OCI-LY7 (cell line): Measurements from ENCODE around the gene RWDD3. TPM values are rescaled to one million over a fixed set of nuclear protein-coding genes. Genes with fewer than 3 reads are reported as not detected.

Experiments used
- BruUV-seq: library from RNA; stranded (reverse); fragments of 400-500 nt; replicated peaks from 2 replicates; lab custom pipeline; 2021; lab: Mats Ljungman, UMichigan
- CTCF ChIA-PET: fragments of 300-600 bp; sonication (Branson Sonifier 250); formaldehyde crosslinking; loops from one replicate; lab custom pipeline; 2022; ENCODE audit warnings: antibody characterized with exemption; ENCODE audit not compliant: unreplicated experiment; lab: Charles Lee
- POLR2A ChIA-PET: fragments of 300-600 bp; sonication (Branson Sonifier 250); formaldehyde crosslinking; loops from one replicate; lab custom pipeline; 2022; ENCODE audit warnings: antibody characterized with exemption; lab: Charles Lee
- DNase-seq: peaks from one replicate; pipeline ENCODE4 v3.0.0-alpha.2; 2015; ENCODE audit warnings: low spot score
- H2AFZ ChIP-seq: fragments of 200-600 bp; sonication (generic), shearing (Covaris generic); 2 replicates; pipeline ENCODE4 v1.6.1; 2014; ENCODE audit warnings: mild to moderate bottlenecking, antibody characterized with exemption, low read length, moderate library complexity
- H3K27ac ChIP-seq: fragments of 200-600 bp; sonication (generic); 2 replicates; pipeline ENCODE4 v1.5.1; 2014; ENCODE audit warnings: mixed run types, low read depth, mild to moderate bottlenecking, moderate library complexity, low read length, inconsistent platforms; ENCODE audit not compliant: poor library complexity, severe bottlenecking
- H3K36me3 ChIP-seq: fragments of 200-600 bp; sonication (generic); 2 replicates; pipeline ENCODE4 v1.6.1; 2014; ENCODE audit warnings: mild to moderate bottlenecking, antibody characterized with exemption, low read length, moderate library complexity, mixed read lengths; ENCODE audit not compliant: insufficient read depth
- H3K4me1 ChIP-seq: fragments of 200-600 bp; sonication (generic); 2 replicates; pipeline ENCODE4 v1.5.1; 2014; ENCODE audit warnings: mild to moderate bottlenecking, low read length; ENCODE audit not compliant: insufficient read depth, poor library complexity, severe bottlenecking
- H3K4me2 ChIP-seq: fragments of 200-600 bp; sonication (generic); 2 replicates; pipeline ENCODE4 v1.6.1; 2014; ENCODE audit warnings: mild to moderate bottlenecking, low read length
- H3K4me3 ChIP-seq: fragments of 200-600 bp; sonication (generic); 2 replicates; pipeline ENCODE4 v1.5.1; 2014; ENCODE audit warnings: mild to moderate bottlenecking, low read depth, low read length; ENCODE audit not compliant: poor library complexity, severe bottlenecking
- H3K79me2 ChIP-seq: fragments of 200-600 bp; sonication (generic); 2 replicates; pipeline ENCODE4 v1.6.1; 2016; ENCODE audit warnings: low read depth, mild to moderate bottlenecking, low read length, moderate library complexity, mixed read lengths; ENCODE audit not compliant: insufficient read depth
- H3K9me2 ChIP-seq: fragments of 200-600 bp; sonication (generic); 2 replicates; pipeline ENCODE4 v1.6.1; 2016; ENCODE audit warnings: mild to moderate bottlenecking, low read length, mixed read lengths; ENCODE audit not compliant: insufficient read depth
- H3K9me3 ChIP-seq: fragments of 200-600 bp; sonication (generic); 2 replicates; pipeline ENCODE4 v1.6.1; 2014; ENCODE audit warnings: mild to moderate bottlenecking, mixed run types, low read length, mixed read lengths
- H4K20me1 ChIP-seq: fragments of 200-600 bp; sonication (generic); 2 replicates; pipeline ENCODE4 v1.6.1; 2014; ENCODE audit warnings: mild to moderate bottlenecking, antibody characterized with exemption, low read length, moderate library complexity, mixed read lengths; ENCODE audit not compliant: insufficient read depth
- EZH2phosphoT487 ChIP-seq: fragments of 200-600 bp; sonication (generic); IDR thresholded peaks from 2 replicates; pipeline ENCODE4 v1.6.1; 2018; ENCODE audit warnings: low read depth, borderline replicate concordance, mild to moderate bottlenecking, mixed run types, antibody characterized with exemption, low read length, moderate library complexity, mixed read lengths
- intact Hi-C: fragments of 100-400 bp; cut with micrococcal nuclease; formaldehyde crosslinking; loops from one replicate; pipeline ENCODE4 v1.10.0; 2022; ENCODE audit not compliant: unreplicated experiment
- total RNA-seq, 2 experiments: library from RNA; depleted of rRNA in 1 of 2; stranded (reverse); fragments of >200 nt in 1 of 2; shearing (Covaris generic) in 1 of 2; gene quantifications; 2 replicates each; pipeline ENCODE4 v1.2.3, GENCODE V29; 2014 to 2022
- TF ChIP-seq, protein P1 (sequence below): fragments of 200-600 bp; sonication (generic); conservative IDR thresholded peaks from 2 replicates; pipeline ENCODE4 v1.5.1; 2014; ENCODE audit warnings: mild to moderate bottlenecking, antibody characterized with exemption, low read length, moderate library complexity, mixed read lengths

RWDD3 gene
- total RNA-seq, 2 experiments from 2014 or later, result 11.7 to 20.9 TPM

DNA sequence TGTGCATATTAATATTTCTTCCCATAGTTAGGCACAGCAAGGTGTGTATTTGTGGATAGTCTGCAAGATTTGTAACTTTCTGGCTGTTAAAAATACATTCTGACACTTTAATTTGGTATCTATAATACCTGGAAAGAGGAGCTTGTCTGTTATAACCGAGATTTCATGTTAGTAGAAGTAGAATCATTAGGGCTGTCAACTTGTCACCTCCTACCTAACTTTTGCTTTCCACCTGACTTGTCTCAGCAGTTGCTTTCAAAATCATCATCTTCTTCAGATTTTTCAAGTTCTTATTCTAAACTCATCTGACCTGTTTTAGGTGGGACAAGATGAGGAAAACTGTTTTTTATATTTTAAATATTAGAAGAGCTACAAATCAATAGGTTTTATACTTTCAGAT lies 11.0 kb downstream of the RWDD3 start:
- Histone ChIP-seq H2AFZ (no peak overlapping the region), H4K20me1 (no peaks in the 10 kb centered on the region), H3K27ac (no peak overlapping the region), H3K36me3 (peaks cover 69% of the 10 kb centered on the region), H3K4me3 (no peak overlapping the region), H3K79me2 (peaks cover 4% of the 10 kb centered on the region; the same call in 1 of the 2 replicates), H3K4me1 (no peaks in the 10 kb centered on the region), H3K9me3 (0 out of 2 replicates have a peak, but pooled peaks cover 5% of the 10 kb centered on the region), H3K9me2 (no peaks in the 10 kb centered on the region), H3K4me2 (no peak overlapping the region)
- BruUV-seq, result no TSS peak
- POLR2A ChIA-PET, result interaction anchor here (0.7 to 1.6 kb wide), 2 partner anchors 9 to 1951 kb away, joined by 3 to 5 read pairs; no protein-coding TSS in a partner anchor
- CTCF ChIA-PET, result no interaction called here
- DNase-seq, result no peak
- TF ChIP-seq EZH2phosphoT487, result no peak
- TF ChIP-seq, protein P1, sequence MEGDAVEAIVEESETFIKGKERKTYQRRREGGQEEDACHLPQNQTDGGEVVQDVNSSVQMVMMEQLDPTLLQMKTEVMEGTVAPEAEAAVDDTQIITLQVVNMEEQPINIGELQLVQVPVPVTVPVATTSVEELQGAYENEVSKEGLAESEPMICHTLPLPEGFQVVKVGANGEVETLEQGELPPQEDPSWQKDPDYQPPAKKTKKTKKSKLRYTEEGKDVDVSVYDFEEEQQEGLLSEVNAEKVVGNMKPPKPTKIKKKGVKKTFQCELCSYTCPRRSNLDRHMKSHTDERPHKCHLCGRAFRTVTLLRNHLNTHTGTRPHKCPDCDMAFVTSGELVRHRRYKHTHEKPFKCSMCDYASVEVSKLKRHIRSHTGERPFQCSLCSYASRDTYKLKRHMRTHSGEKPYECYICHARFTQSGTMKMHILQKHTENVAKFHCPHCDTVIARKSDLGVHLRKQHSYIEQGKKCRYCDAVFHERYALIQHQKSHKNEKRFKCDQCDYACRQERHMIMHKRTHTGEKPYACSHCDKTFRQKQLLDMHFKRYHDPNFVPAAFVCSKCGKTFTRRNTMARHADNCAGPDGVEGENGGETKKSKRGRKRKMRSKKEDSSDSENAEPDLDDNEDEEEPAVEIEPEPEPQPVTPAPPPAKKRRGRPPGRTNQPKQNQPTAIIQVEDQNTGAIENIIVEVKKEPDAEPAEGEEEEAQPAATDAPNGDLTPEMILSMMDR, result no peak
- intact Hi-C loops, result no loop called here

DNA sequence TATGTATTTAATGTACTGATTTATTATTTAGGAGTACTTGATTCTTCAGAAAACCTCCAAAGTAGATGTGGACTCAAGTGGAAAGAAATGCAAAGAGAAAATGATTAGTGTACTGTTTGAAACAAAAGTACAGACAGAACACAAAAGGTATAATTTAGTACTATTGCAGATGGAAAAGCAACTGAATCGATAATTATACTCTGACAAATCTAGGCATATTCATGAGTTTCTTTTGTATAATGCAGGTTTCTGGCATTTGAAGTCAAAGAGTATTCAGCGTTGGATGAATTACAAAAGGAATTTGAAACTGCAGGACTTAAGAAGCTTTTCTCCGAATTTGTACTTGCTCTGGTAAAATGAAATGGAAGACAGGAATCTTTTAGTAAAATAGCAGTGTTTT lies 12.5 kb downstream of the RWDD3 start:
- Histone ChIP-seq H3K4me2 (no peak overlapping the region), H3K79me2 (no peaks in the 10 kb centered on the region), H2AFZ (no peak overlapping the region), H4K20me1 (no peaks in the 10 kb centered on the region), H3K9me2 (no peaks in the 10 kb centered on the region), H3K36me3 (peaks cover 54% of the 10 kb centered on the region), H3K4me3 (no peak overlapping the region), H3K4me1 (no peaks in the 10 kb centered on the region), H3K27ac (no peak overlapping the region), H3K9me3 (0 out of 2 replicates have a peak, but pooled peaks cover 5% of the 10 kb centered on the region)
- ChIA-PET CTCF (no interaction called here), POLR2A (interaction anchor here (1.6 kb wide), 1 partner anchor 11 kb away, joined by 5 read pairs; no protein-coding TSS in a partner anchor)
- no peak for DNase-seq
- BruUV-seq, result TSS peak; percentile 21
- intact Hi-C loops, result no loop called here
- TF ChIP-seq, protein P1, result no peak
- no peak for TF ChIP-seq EZH2phosphoT487

DNA sequence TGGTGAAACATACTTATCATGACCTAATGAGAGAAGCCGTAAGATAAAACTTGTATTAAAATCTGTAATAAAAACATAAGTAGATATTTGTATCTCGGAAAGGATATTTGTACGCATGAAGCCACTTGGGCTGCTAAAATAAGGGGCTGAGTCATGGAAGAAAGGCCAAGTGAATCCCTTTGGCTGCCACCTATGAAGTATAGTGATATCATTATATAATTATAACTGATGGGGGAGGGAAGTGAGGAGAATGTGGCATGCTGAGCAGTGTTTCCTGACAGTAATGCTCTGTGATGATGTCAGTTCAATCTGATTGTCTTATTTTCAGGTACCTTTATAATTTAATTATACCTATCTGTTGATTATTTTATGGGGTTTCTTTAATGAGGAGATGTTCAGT lies 13.6 kb downstream of the RWDD3 start:
- peaks cover 45% of the 10 kb centered on the region for H3K36me3 ChIP-seq
- no TSS peak for BruUV-seq
- no peak overlapping the region for H3K4me3 ChIP-seq
- no peak for DNase-seq
- TF ChIP-seq, protein P1, result no peak
- TF ChIP-seq EZH2phosphoT487, result no peak
- ChIA-PET CTCF (no interaction called here), POLR2A (no interaction called here)
- H3K79me2 ChIP-seq, result no peaks in the 10 kb centered on the region
- no peak overlapping the region for H3K27ac ChIP-seq
- no peaks in the 10 kb centered on the region for H3K9me3 ChIP-seq
- H2AFZ ChIP-seq, result no peak overlapping the region
- H3K4me1 ChIP-seq, result no peaks in the 10 kb centered on the region
- H3K4me2 ChIP-seq, result no peak overlapping the region
- intact Hi-C loops, result no loop called here
- no peaks in the 10 kb centered on the region for H3K9me2 ChIP-seq
- H4K20me1 ChIP-seq, result no peaks in the 10 kb centered on the region
